IMR-90 (cell line): Measurements from ENCODE around the gene DGAT2L6. TPM values are rescaled to one million over a fixed set of nuclear protein-coding genes. Genes with fewer than 3 reads are reported as not detected.

Source experiments
- ATAC-seq: fragments of 200-7000 bp; cut with Tn5 transposase; 2 replicates; pipeline ENCODE4 v1.9.1; 2020; ENCODE audit warnings: low read depth, mild to moderate bottlenecking, moderate library complexity
- BruUV-seq: library from RNA; stranded (reverse); fragments of 400-500 nt; replicated peaks from 2 replicates; lab custom pipeline; 2021; lab: Mats Ljungman, UMichigan
- CTCF ChIA-PET: fragments of 300-600 bp; formaldehyde crosslinking; extraction: SDS; loops from one replicate; lab custom pipeline; 2021; ENCODE audit warnings: antibody characterized with exemption; lab: Yijun Ruan, JAX
- POLR2A ChIA-PET: fragments of 300-600 bp; sonication (Branson Sonifier 250); formaldehyde crosslinking; loops from one replicate; lab custom pipeline; 2022; ENCODE audit warnings: antibody characterized with exemption; ENCODE audit not compliant: unreplicated experiment; lab: Charles Lee
- DNase-seq: peaks from one replicate; pipeline ENCODE4 v3.0.0; 2013
- H2AFZ ChIP-seq: replicated peaks from 2 replicates; pipeline ENCODE3; 2013; ENCODE audit warnings: low read length, mild to moderate bottlenecking; ENCODE audit not compliant: poor library complexity
- H2AK5ac ChIP-seq: 2 replicates; pipeline ENCODE4 v1.6.1; 2013; ENCODE audit warnings: low read depth, low read length, inconsistent platforms
- H2AK9ac ChIP-seq: replicated peaks from 2 replicates; pipeline ENCODE3; 2013; ENCODE audit warnings: mild to moderate bottlenecking, low read depth, low read length, moderate library complexity; ENCODE audit not compliant: poor library complexity
- H2BK120ac ChIP-seq: 2 replicates; pipeline ENCODE4 v1.6.1; 2013; ENCODE audit warnings: low read depth, low read length, inconsistent platforms
- H2BK15ac ChIP-seq: 3 replicates; pipeline ENCODE4 v1.6.1; 2013; ENCODE audit warnings: low read depth, low read length, inconsistent platforms
- H2BK20ac ChIP-seq: 2 replicates; pipeline ENCODE4 v1.6.1; 2013; ENCODE audit warnings: low read depth, mild to moderate bottlenecking, inconsistent platforms, low read length, moderate library complexity
- H2BK5ac ChIP-seq: 2 replicates; pipeline ENCODE4 v1.6.1; 2013; ENCODE audit warnings: mild to moderate bottlenecking, low read depth, low read length, inconsistent platforms; ENCODE audit not compliant: poor library complexity, severe bottlenecking
- H3K14ac ChIP-seq: replicated peaks from 2 replicates; pipeline ENCODE4 v1.6.1; 2013; ENCODE audit warnings: low read depth, low read length, inconsistent platforms
- H3K18ac ChIP-seq: 2 replicates; pipeline ENCODE4 v1.6.1; 2013; ENCODE audit warnings: low read depth, low read length, control low read depth
- H3K23ac ChIP-seq: 2 replicates; pipeline ENCODE4 v1.6.1; 2013; ENCODE audit warnings: low read depth, low read length, inconsistent platforms
- H3K27ac ChIP-seq: 2 replicates; pipeline ENCODE4 v1.5.1; 2013; ENCODE audit warnings: mild to moderate bottlenecking, control low read depth, low read length; ENCODE audit not compliant: insufficient read depth
- H3K27me3 ChIP-seq: 2 replicates; pipeline ENCODE4 v1.6.1; 2013; ENCODE audit warnings: low read length; ENCODE audit not compliant: control insufficient read depth, insufficient read depth
- H3K36me3 ChIP-seq: 2 replicates; pipeline ENCODE4 v1.6.1; 2013; ENCODE audit warnings: low read length, mixed read lengths; ENCODE audit not compliant: control insufficient read depth, insufficient read depth
- H3K4ac ChIP-seq: 2 replicates; pipeline ENCODE4 v1.6.1; 2013; ENCODE audit warnings: low read depth, low read length, inconsistent platforms
- H3K4me1 ChIP-seq: 2 replicates; pipeline ENCODE4 v1.6.1; 2013; ENCODE audit warnings: low read length, mixed read lengths; ENCODE audit not compliant: control insufficient read depth, insufficient read depth
- H3K4me2 ChIP-seq: 2 replicates; pipeline ENCODE4 v1.6.1; 2013; ENCODE audit warnings: low read depth, mild to moderate bottlenecking, control low read depth, low read length, moderate library complexity
- H3K4me3 ChIP-seq: 2 replicates; pipeline ENCODE4 v1.5.1; 2013; ENCODE audit warnings: low read depth, mild to moderate bottlenecking, control low read depth, low read length, moderate library complexity; ENCODE audit not compliant: insufficient read depth
- H3K56ac ChIP-seq: 2 replicates; pipeline ENCODE4 v1.6.1; 2013; ENCODE audit warnings: low read length, inconsistent platforms; ENCODE audit not compliant: insufficient read depth; ENCODE audit errors: extremely low read depth
- H3K79me1 ChIP-seq, 2 experiments: 2 replicates each; pipeline ENCODE4 v1.6.1; 2013; ENCODE audit warnings: low read length in 2 of 2, inconsistent platforms in 1 of 2, low read depth in 1 of 2
- H3K9ac ChIP-seq: 2 replicates; pipeline ENCODE4 v1.6.1; 2013; ENCODE audit warnings: low read depth, low read length, control low read depth
- H3K9me1 ChIP-seq: 2 replicates; pipeline ENCODE4 v1.6.1; 2013; ENCODE audit warnings: low read length, inconsistent platforms; ENCODE audit not compliant: insufficient read depth
- H3K9me3 ChIP-seq: 2 replicates; pipeline ENCODE4 v1.6.1; 2013; ENCODE audit warnings: low read length; ENCODE audit not compliant: control insufficient read depth, insufficient read depth
- H4K20me1 ChIP-seq: 2 replicates; pipeline ENCODE4 v1.6.1; 2013; ENCODE audit warnings: low read length, inconsistent platforms; ENCODE audit not compliant: insufficient read depth
- H4K5ac ChIP-seq: 2 replicates; pipeline ENCODE4 v1.6.1; 2013; ENCODE audit warnings: mild to moderate bottlenecking, low read depth, low read length, control low read depth
- H4K8ac ChIP-seq, 2 experiments: 2 replicates each; pipeline ENCODE4 v1.6.1; 2013; ENCODE audit warnings: low read depth in 2 of 2, low read length in 2 of 2, control low read depth in 1 of 2, inconsistent platforms in 1 of 2
- H4K91ac ChIP-seq: 2 replicates; pipeline ENCODE4 v1.6.1; 2013; ENCODE audit warnings: low read depth, low read length, inconsistent platforms; ENCODE audit not compliant: insufficient read depth
- BHLHE40 ChIP-seq: fragments of 150-350 bp; IDR thresholded peaks from 2 replicates; pipeline ENCODE4 v1.6.1; 2016; ENCODE audit warnings: mild to moderate bottlenecking, low read depth, low read length
- CEBPB ChIP-seq: IDR thresholded peaks from 2 replicates; pipeline ENCODE4 v1.6.1; 2012; ENCODE audit warnings: low read depth, low read length, improper control_type of control experiment
- CHD1 ChIP-seq: IDR thresholded peaks from 2 replicates; pipeline ENCODE4 v1.6.1; 2012; ENCODE audit warnings: low read depth, low read length, improper control_type of control experiment
- FOS ChIP-seq: fragments of 150-350 bp; IDR thresholded peaks from 2 replicates; pipeline ENCODE4 v1.6.1; 2016; ENCODE audit warnings: low read depth, low read length
- MAFK ChIP-seq: IDR thresholded peaks from 2 replicates; pipeline ENCODE4 v1.6.1; 2012; ENCODE audit warnings: low read depth, low read length, improper control_type of control experiment
- MAZ ChIP-seq: IDR thresholded peaks from 2 replicates; pipeline ENCODE4 v1.6.1; 2012; ENCODE audit warnings: low read depth, mild to moderate bottlenecking, low read length, improper control_type of control experiment, moderate library complexity, borderline replicate concordance
- MXI1 ChIP-seq: IDR thresholded peaks from 2 replicates; pipeline ENCODE4 v1.6.1; 2012; ENCODE audit warnings: low read depth, mild to moderate bottlenecking, low read length, moderate library complexity, borderline replicate concordance
- NFE2L2 ChIP-seq: fragments of 150-350 bp; IDR thresholded peaks from 2 replicates; pipeline ENCODE4 v1.6.1; 2016; ENCODE audit warnings: low read depth, mild to moderate bottlenecking, low read length
- POLR2A ChIP-seq: IDR thresholded peaks from 2 replicates; pipeline ENCODE4 v1.6.1; 2012; ENCODE audit warnings: mild to moderate bottlenecking, low read depth, low read length
- RAD21 ChIP-seq: IDR thresholded peaks from 2 replicates; pipeline ENCODE4 v1.6.1; 2012; ENCODE audit warnings: low read length, improper control_type of control experiment
- RCOR1 ChIP-seq: IDR thresholded peaks from 2 replicates; pipeline ENCODE4 v1.6.1; 2012; ENCODE audit warnings: mild to moderate bottlenecking, low read length, improper control_type of control experiment; ENCODE audit not compliant: insufficient replicate concordance
- RFX5 ChIP-seq: IDR thresholded peaks from 2 replicates; pipeline ENCODE4 v1.8.0; 2012; ENCODE audit warnings: low read depth, mild to moderate bottlenecking, low read length, moderate library complexity
- SMC3 ChIP-seq: fragments of 150-350 bp; IDR thresholded peaks from 2 replicates; pipeline ENCODE4 v1.6.1; 2016; ENCODE audit warnings: low read depth, mild to moderate bottlenecking, antibody characterized with exemption, low read length, moderate library complexity
- WGBS, 2 experiments: methylation state at CpG; one replicate each; pipeline versions ENCODE4 v1.1.5 to v1.1.7; 2013; ENCODE audit warnings: missing lambda C conversion rate in 2 of 2; ENCODE audit not compliant: insufficient read length in 1 of 2; ENCODE audit errors: extremely low coverage in 2 of 2; 5-methylcytosine and 5-hydroxymethylcytosine counted together
- dilution Hi-C: fragments of 300-500 bp; cut with HindIII; formaldehyde crosslinking; loops from one replicate; pipeline ENCODE4 v1.14.3; 2018; ENCODE audit warnings: low sequenced_read_pairs; ENCODE audit not compliant: unreplicated experiment
- in situ Hi-C: fragments of 300-500 bp; cut with MboI; formaldehyde crosslinking; loops from 3 replicates; pipeline ENCODE4 v1.14.3; 2019; ENCODE audit warnings: low sequenced_read_pairs, inconsistent platforms, mixed read lengths
- intact Hi-C: fragments of 100-400 bp; cut with micrococcal nuclease; formaldehyde crosslinking; loops from 2 replicates; pipeline ENCODE4 v1.10.0; 2022
- polyA plus RNA-seq, 3 experiments: library from polyadenylated mRNA; depleted of rRNA; stranded (reverse); fragments of >200 nt; gene quantifications; 2 replicates each; pipeline ENCODE4 v1.2.3, GENCODE V29; 2012; ENCODE audit warnings: low replicate concordance in 1 of 3
- total RNA-seq: library from RNA; depleted of rRNA; stranded (reverse); fragments of >200 nt; gene quantifications from 2 replicates; pipeline ENCODE4 v1.2.3, GENCODE V29; 2012
- TF ChIP-seq, protein P1 (sequence below): fragments of 150-350 bp; IDR thresholded peaks from 2 replicates; pipeline ENCODE4 v1.6.1; 2016; ENCODE audit warnings: low read depth, mild to moderate bottlenecking, low read length, moderate library complexity, borderline replicate concordance
- TF ChIP-seq, protein P2 (sequence below): conservative IDR thresholded peaks from 2 replicates; pipeline ENCODE4 v1.5.1; 2012; ENCODE audit warnings: mild to moderate bottlenecking, low read depth, low read length, improper control_type of control experiment
- TF ChIP-seq, protein P3 (sequence below): fragments of 150-350 bp; IDR thresholded peaks from 2 replicates; pipeline ENCODE4 v1.6.1; 2017; ENCODE audit warnings: mild to moderate bottlenecking, antibody characterized with exemption, low read length, low read depth

DGAT2L6 gene
- total and polyA plus RNA-seq, 2 of the 4 experiments (the other 2 are of a cell fraction), result not detected

DNA sequence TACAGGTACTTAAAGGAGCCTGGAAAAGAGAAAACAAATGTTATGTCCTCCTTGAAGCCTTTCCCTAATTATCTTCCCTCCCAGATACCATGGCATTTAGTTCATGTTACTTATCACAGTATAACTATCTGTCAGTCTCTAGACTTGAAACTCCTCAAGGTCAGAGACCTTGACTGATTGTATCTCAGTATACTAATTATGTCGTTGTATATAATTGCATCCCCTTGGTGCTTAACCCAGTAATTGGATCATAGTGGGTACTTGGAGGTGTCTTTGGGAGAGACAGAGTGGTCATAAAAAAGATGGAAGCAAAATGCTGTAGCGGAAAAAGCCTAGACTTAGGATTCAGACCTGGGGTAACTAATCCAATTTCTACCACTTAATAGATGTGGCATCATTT, 35.9 kb upstream of the DGAT2L6 start:
- no peak overlapping the region for H2BK20ac ChIP-seq
- no peak overlapping the region for H3K14ac ChIP-seq
- no peak overlapping the region for H2BK15ac ChIP-seq
- no peak overlapping the region for H3K18ac ChIP-seq
- no peak overlapping the region for H4K5ac ChIP-seq
- no peaks in the 10 kb centered on the region for H3K9me3 ChIP-seq
- H3K9ac ChIP-seq, result no peak overlapping the region
- no CpG with 5 or more reads among the region's 2 CpGs for WGBS, 2 experiments
- H3K23ac ChIP-seq, result no peak overlapping the region
- no TSS peak for BruUV-seq
- H4K20me1 ChIP-seq, result no peaks in the 10 kb centered on the region
- no peak overlapping the region for H2AK5ac ChIP-seq
- DNase-seq (no peak), ATAC-seq (no peak)
- H3K79me1 ChIP-seq, result peaks cover 0 to 6% of the 10 kb centered on the region in 2 experiments; a peak in 1 of 4 replicates
- H3K27ac ChIP-seq, result no peak overlapping the region
- dilution Hi-C loops, result no loop called here
- H3K4me3 ChIP-seq, result no peak overlapping the region
- H2BK5ac ChIP-seq, result no peak overlapping the region
- no peaks in the 10 kb centered on the region for H3K9me1 ChIP-seq
- no peak overlapping the region for H3K4me2 ChIP-seq
- H2BK120ac ChIP-seq, result no peak overlapping the region
- no peak overlapping the region for H4K8ac ChIP-seq
- ChIA-PET POLR2A (no interaction called here), CTCF (no interaction called here)
- in situ Hi-C loops, result no loop called here
- no peak overlapping the region for H2AFZ ChIP-seq
- no peaks in the 10 kb centered on the region for H3K4me1 ChIP-seq
- peaks cover 1% of the 10 kb centered on the region; the same call in 1 of the 2 replicates for H3K36me3 ChIP-seq
- H3K56ac ChIP-seq, result no peak overlapping the region
- H3K4ac ChIP-seq, result no peak overlapping the region
- intact Hi-C loops, result no loop called here
- TF ChIP-seq POLR2A (no peak), RAD21 (no peak), MXI1 (no peak), CHD1 (no peak), RFX5 (no peak), MAZ (no peak), CEBPB (no peak), RCOR1 (no peak), NFE2L2 (no peak), FOS (no peak), BHLHE40 (no peak), SMC3 (no peak), MAFK (no peak)
- TF ChIP-seq, protein P1, sequence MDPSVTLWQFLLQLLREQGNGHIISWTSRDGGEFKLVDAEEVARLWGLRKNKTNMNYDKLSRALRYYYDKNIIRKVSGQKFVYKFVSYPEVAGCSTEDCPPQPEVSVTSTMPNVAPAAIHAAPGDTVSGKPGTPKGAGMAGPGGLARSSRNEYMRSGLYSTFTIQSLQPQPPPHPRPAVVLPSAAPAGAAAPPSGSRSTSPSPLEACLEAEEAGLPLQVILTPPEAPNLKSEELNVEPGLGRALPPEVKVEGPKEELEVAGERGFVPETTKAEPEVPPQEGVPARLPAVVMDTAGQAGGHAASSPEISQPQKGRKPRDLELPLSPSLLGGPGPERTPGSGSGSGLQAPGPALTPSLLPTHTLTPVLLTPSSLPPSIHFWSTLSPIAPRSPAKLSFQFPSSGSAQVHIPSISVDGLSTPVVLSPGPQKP, result no peak
- TF ChIP-seq, protein P2, sequence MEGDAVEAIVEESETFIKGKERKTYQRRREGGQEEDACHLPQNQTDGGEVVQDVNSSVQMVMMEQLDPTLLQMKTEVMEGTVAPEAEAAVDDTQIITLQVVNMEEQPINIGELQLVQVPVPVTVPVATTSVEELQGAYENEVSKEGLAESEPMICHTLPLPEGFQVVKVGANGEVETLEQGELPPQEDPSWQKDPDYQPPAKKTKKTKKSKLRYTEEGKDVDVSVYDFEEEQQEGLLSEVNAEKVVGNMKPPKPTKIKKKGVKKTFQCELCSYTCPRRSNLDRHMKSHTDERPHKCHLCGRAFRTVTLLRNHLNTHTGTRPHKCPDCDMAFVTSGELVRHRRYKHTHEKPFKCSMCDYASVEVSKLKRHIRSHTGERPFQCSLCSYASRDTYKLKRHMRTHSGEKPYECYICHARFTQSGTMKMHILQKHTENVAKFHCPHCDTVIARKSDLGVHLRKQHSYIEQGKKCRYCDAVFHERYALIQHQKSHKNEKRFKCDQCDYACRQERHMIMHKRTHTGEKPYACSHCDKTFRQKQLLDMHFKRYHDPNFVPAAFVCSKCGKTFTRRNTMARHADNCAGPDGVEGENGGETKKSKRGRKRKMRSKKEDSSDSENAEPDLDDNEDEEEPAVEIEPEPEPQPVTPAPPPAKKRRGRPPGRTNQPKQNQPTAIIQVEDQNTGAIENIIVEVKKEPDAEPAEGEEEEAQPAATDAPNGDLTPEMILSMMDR, result no peak
- TF ChIP-seq, protein P3, sequence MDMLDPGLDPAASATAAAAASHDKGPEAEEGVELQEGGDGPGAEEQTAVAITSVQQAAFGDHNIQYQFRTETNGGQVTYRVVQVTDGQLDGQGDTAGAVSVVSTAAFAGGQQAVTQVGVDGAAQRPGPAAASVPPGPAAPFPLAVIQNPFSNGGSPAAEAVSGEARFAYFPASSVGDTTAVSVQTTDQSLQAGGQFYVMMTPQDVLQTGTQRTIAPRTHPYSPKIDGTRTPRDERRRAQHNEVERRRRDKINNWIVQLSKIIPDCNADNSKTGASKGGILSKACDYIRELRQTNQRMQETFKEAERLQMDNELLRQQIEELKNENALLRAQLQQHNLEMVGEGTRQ, result no peak
- no peak overlapping the region for H2AK9ac ChIP-seq
- H3K27me3 ChIP-seq, result no peaks in the 10 kb centered on the region; the same call in 1 of the 2 replicates
- H4K91ac ChIP-seq, result no peak overlapping the region
